ENCODE measurements around the gene ZNF70. TPM values are rescaled to one million over a fixed set of nuclear protein-coding genes. Genes with fewer than 3 reads are reported as not detected.

ZNF70 gene
- total and polyA plus RNA-seq, 10 of the 15 experiments (the other 5 are each of a cell fraction or from before 2014, with no cell fraction given), result 0.15 to 2.3 (median 0.85) TPM

GRCh38 chr22:23774922-23775436, 24.1 kb upstream of the ZNF70 start (continued):
- TF ChIP-seq BMI1 (IDR thresholded peaks at IDR 0.05; ENCODE audit: borderline replicate concordance) (no peak), MYC (IDR thresholded peaks at IDR 0.05; ENCODE audit: insufficient read depth, insufficient read length, insufficient replicate concordance, low read length, severe bottlenecking) (no peak), POLR2A (IDR thresholded peaks at IDR 0.05; ENCODE audit: low read depth, low read length) (no peak)

GRCh38 chr22:23774114-23774921, 23.4 kb upstream of the ZNF70 start:
- no peak overlapping the region for H3K27ac ChIP-seq (ENCODE audit: control insufficient read depth, insufficient read depth)
- H3K4me2 ChIP-seq (ENCODE audit: control insufficient read depth, insufficient read depth), result no peak overlapping the region
- no TSS peak for BruUV-seq (replicated peaks)

More at GRCh38 chr22:23774114-23774921, 23.4 kb upstream of the ZNF70 start:
- intact Hi-C loops (cut with micrococcal nuclease; ENCODE audit: unreplicated experiment), result no loop called here
- Histone ChIP-seq H3K9ac (ENCODE audit: control insufficient read depth, insufficient read depth, low read length) (no peak overlapping the region), H3K36me3 (ENCODE audit: control insufficient read depth in 2 of 2, insufficient read depth in 2 of 2, low read length in 1 of 2) (no peaks in the 10 kb centered on the region), H2AFZ (ENCODE audit: control insufficient read depth, low read depth, low read length) (no peak overlapping the region), H4K20me1 (ENCODE audit: control insufficient read depth, insufficient read depth) (no peaks in the 10 kb centered on the region), H3K4me1 (ENCODE audit: control insufficient read depth, insufficient read depth, low read length) (peaks cover 8% of the 10 kb centered on the region), H3K4me3 (no peak overlapping the region), H3K9me3 (replicated peaks; ENCODE audit: control insufficient read depth, insufficient read depth, low read length) (no peaks in the 10 kb centered on the region), H3K27me3 (replicated peaks in 1 of 2; ENCODE audit: control insufficient read depth in 2 of 2, insufficient read depth in 2 of 2, low read length in 1 of 2) (peaks cover 0 to 2% of the 10 kb centered on the region in 2 experiments; a peak in 2 of 4 replicates), H3K79me2 (ENCODE audit: control insufficient read depth, insufficient read depth, low read length) (no peaks in the 10 kb centered on the region)
- TF ChIP-seq PML (IDR thresholded peaks at IDR 0.05; ENCODE audit: low read length) (no peak), ETV6 (conservative IDR thresholded peaks at IDR 0.05 in 1 of 2, IDR thresholded peaks at IDR 0.05 in 1 of 2; ENCODE audit: borderline replicate concordance in 1 of 2, low read depth in 1 of 2) (no peak), KAT2A (conservative IDR thresholded peaks at IDR 0.05; ENCODE audit: control insufficient read depth, low read depth, low read length) (no peak), BMI1 (IDR thresholded peaks at IDR 0.05; ENCODE audit: borderline replicate concordance) (no peak)
- SMC1A ChIA-PET (ENCODE audit: uncharacterized antibody, unreplicated experiment), result interaction anchor here (0.9 to 1.9 kb wide), 5 partner anchors 15 to 146 kb away, joined by 3 to 4 read pairs (median 4); no protein-coding TSS in a partner anchor
- RAD21 ChIA-PET (ENCODE audit: unreplicated experiment), result interaction anchor here (0.7 to 2.9 kb wide), 3 partner anchors 32 to 78 kb away, joined by 3 to 11 read pairs (median 3); no protein-coding TSS in a partner anchor
- CTCF ChIA-PET, result interaction anchor here (0.6 to 2.7 kb wide), 3 partner anchors 71 to 633 kb away, joined by 6 to 14 read pairs (median 14); no protein-coding TSS in a partner anchor
- no peak for DNase-seq (ENCODE audit: low read depth, low spot score)
- FAIRE-seq, result no peak
- WGBS (ENCODE audit: insufficient coverage, insufficient replicate concordance, low lambda C conversion rate, missing lambda C conversion rate), result 73% methylated on average over 12 of the region's 12 CpGs
- in situ Hi-C loops (cut with MboI), result no loop called here
- no peak for ATAC-seq
- POLR2A ChIA-PET, result interaction anchor here (0.8 to 1.6 kb wide), 3 partner anchors 14 to 73 kb away, joined by 3 to 5 read pairs (median 3); no protein-coding TSS in a partner anchor
